Activated CD8-positive, alpha-beta memory T cell treated with anti-CD3 and anti-CD28 coated beads, Interleukin-2, amount 50 U/mL, for 24 hours (primary cell): ENCODE measurements around the gene TRMT1.

ENCODE experiments used
- DNase-seq: peaks from one replicate; pipeline ENCODE4 v3.0.0-alpha.2; 2020; ENCODE audit errors: extremely low read depth

TRMT1 gene

DNA sequence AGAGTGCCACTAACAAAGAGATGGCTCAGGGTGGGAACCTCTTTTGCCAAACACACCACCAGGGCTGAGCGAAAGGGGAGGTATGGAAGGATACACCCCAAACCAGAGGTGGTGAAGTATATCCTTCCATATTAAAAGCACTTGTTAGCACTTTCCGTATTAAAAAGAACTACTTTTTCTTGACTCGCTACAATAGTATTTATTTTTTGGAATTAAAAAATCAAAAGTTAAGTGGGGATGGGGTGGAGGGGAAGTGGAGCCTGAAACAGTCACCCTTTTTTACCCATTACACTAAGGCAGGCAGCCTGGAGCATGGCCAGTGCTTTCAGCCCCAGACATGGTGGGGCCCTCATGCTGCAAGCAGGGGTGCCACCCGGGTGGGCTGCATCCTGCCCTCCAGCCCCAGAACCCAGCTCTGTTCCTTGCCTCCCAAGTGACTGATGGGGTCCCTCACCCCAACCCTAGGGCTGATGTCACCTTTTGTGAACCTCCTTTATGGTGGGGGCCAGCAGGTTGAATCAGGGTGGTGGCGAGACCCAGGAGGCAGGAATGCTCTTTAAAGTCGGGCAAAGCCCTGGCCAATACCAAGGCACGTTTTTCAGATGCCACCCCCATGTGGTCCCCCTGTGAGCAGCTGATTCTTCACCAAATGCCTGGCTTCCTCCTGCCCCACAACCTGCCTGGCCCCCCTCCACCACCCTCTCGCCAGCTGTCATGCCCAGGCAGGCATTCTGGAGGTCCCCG, 44.9 kb downstream of the TRMT1 start:
- DNase-seq, result no peak

DNA sequence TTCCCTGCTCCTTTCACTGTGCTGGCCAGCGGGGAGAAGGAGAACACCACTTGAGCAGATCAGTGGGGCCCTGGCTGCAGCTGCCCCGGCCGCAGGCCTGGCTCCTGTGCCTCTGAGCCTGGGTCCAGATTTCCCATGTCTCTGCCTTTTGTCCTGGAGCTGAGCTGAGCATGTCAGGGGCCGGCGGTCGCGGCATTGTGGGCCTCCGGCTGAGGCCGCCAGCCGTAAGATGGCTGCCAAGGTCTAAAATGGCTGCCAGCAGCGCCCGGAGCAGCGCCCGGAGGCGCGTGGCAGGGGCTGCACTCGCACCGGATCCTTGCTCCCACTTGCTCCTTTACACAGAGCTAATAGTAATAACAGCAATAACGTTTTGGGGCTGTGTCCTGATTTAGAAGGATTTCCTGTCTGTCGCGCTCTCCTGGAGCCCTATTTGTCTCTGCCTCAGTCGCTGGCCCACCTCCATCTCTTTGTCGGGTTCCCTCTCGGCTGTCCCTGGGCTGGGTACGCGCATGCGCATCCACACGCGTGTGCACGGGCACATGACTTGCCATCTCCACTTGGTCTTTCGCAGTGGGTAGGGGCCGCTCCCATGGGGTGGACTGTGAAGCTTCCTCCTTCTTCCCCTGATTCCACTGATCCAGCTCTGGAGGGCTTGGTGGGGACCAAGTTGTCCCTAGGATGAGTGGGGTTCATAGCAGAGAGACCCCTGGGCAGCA, 46.0 kb downstream of the TRMT1 start:
- no peak for DNase-seq

- no peak for DNase-seq
Observed at GRCh38 chr19:13069415-13070359, 46.9 kb downstream of the TRMT1 start.

- no peak for DNase-seq
Observed at GRCh38 chr19:13068085-13068846, 48.3 kb downstream of the TRMT1 start.

GRCh38 chr19:13066933-13067807, 49.4 kb downstream of the TRMT1 start:
- DNase-seq, result no peak

- no peak for DNase-seq
Observed at GRCh38 chr19:13066226-13066625, 50.3 kb downstream of the TRMT1 start.

DNA sequence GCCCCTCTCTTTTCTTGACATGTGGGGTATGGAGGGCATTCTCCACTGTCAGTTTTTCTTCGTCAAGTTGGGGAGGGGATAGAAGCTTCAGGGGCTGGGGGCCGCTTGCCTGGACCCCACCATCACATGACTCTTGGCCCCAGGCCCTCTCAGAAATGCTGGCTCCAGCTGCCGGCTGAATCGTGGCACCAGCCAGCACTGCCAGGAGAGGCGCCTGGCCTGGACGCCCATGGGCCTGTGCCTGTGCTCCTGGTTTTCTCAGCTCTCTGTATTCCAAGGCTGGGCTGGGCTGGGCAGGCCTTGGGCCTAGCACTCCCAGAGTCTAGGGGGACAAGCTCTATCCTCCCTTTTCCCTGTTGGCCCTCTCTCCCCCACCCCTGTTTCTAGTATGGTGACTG, 52.4 kb downstream of the TRMT1 start:
- DNase-seq, result no peak

DNA sequence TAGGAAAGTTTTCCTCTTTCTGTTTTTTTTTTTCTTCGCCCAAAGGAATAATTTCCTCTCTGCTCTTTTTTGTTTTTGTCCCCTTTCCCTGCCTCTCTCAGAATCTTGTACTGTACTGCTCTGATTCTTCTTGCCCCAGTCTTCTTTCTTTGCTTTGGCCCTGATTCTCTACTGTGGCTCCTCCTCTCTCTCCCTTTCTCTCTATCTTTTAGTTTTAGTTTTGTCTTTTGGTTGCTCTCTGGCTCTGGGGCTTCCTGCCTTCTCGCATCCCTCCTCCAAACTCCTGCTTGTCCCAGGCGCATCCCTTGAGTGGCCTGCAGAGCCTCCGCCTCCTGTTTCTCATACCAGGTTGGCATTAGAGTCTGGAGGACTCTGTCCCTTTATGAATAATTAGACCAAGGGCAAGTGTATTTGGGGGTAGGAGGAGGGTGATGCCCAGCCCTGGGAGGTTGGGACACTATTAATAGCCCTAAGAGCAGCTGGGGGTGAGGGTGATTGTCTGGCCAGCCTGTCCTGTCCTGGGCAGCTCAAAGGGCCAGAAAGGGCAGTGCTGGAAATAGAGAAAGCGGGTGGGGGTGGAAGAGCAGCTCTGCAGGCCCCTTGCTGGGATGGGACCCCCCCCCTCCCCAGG, 53.0 kb downstream of the TRMT1 start:
- DNase-seq, result no peak

GRCh38 chr19:13062317-13062716, 54.2 kb downstream of the TRMT1 start:
- DNase-seq, result no peak

DNA sequence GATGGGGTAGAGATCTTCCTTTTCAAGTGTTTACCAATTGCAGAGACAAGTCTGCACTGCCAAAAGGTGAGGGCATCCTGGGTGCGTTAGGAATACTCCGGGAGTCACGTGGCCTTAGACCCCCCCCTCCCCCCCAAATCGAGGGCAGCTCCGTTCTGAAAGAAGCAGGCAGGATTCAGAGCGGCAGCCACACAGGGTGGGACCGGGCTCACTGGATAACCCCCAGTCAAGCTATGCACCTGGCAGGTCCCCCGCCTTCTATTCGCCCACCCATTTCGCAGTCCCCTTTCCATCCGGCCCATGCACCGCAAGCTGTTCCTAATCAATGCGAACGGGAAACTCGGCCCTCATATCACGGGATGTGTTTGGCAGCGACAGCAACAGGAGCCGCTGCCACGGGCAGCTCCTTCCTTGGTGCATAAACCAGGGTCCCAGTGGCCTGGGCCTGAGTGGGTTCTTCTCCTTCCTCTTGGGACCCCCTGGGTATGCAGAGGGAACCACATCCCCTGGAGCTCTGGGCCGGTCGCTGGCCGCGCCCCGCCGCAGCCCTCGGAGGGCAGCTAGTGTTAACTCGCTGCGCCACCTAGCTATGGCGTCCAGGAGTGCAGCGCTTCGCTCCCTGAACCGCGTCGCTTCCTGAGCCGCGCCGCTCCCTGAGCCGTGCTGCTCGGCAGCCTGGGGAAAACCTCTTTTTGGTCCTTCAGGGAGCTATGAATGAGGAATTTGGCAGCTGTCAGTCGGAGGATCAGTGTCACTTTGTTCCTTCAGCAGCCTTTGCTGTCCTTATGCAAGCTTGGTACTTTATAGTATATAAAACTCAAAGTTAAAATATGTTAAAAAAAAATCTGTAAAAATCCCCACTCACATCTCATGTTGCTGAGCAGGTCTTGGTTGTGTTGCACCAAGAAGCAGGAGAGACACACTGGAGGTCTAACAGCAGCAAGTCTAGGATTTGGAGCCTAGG, 55.3 kb downstream of the TRMT1 start:
- DNase-seq, result peak; percentile 52

GRCh38 chr19:13060233-13060963, 56.1 kb downstream of the TRMT1 start:
- no peak for DNase-seq

- DNase-seq, result no peak
Observed at GRCh38 chr19:13058951-13059660, 57.4 kb downstream of the TRMT1 start.

GRCh38 chr19:13057744-13058143, 58.8 kb downstream of the TRMT1 start:
- no peak for DNase-seq

DNA sequence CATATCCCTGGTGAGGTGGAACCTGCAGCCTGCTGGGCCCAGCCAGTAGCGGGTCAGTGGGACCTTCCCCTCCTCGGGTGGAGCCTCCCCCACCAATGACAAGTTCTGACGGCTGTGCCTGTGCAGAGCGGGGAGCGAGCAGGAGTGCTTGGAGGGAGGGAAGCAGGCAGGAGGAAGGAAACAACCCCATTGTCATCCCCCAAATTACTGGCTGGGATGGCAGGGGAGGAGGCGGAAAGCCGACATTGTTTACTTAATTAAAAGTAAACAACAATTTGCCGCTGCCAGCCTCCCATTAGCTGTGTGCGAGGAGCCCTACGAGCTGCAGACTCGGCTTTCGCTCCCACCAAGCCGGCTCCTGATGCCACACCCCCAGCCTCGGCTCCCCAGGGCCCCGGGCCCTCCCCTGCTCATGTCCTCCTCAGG, 59.4 kb downstream of the TRMT1 start:
- no peak for DNase-seq

DNA sequence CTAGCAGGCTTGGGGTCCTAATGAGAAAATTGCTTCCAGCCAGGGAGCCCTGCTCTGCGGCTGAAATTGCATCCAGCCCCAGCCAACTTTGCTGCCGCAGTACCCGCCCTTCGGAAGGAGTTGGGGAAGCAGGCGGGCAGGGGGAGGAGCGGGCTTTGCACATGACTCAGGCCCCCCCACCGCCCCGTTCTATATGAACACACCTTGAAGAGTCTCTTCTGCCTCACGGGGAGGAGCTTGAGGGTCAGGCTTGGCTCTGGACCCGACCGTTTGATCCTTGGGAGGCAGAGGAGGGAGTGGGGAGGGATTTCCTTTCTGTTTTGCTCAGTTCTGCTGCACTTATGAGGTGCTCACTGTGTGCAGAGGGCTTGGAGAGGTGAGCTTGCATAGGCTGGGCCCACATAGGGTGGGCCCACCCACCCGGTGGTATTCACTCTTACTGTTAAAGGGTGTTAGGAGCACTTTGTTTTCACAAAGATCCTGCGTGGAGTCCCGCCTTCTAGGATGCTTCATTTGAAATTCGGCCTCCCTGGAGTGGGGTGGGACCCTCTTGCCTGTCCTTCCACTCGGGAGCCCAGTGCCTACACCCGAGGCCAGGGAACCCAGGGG, 60.4 kb downstream of the TRMT1 start:
- DNase-seq, result no peak

DNA sequence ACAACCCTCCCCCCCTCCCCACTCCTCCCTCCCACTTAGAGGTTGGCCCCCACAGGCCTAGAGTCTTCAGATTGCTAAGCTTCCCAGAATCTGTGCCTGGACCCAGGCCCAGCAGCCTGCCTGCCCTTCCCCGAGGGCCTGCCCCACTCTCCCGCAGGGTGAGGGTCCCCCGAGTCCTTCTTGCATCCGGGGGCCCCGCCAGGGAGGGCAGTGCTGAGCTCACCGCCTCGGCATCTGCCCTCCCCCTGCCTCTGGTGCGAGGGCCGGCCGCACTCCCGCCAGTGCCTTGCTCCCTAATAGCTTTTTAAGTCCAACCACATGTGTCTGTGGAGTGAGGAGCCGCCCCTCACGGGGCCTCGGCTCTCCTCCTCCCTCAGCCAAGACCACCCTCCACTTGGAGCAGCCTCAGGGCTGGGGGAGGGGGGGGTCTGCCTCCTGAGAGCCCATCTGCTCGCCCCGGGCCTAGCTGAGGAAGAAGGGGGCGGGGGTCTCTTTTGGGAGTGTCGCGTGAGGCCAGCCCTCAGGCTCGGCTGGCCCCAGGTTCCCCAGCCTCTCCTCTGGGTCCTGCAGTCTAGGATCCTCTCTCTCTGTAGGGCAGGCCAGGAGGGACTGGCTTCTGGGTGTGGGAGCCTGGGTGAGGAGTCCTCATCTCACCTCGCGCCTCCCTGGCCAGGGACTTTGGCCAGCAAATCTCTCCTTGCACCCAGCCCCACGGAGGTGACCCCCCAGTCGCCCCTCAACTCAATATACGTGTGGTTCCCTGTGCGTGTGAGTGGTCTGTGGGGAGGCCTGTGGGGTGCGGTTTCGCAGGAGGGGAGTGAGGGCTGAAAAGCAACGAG, 61.1 kb downstream of the TRMT1 start:
- DNase-seq, result no peak
